MM.1S (cell line): ENCODE measurements around the gene ZMYND15.

Experiments used
- DNase-seq: peaks from one replicate; pipeline ENCODE4 v3.0.0-alpha.2; 2015
- H2AFZ ChIP-seq: fragments of 300-600 bp; sonication (generic); 2 replicates; pipeline ENCODE4 v1.6.0; 2016; ENCODE audit warnings: antibody characterized with exemption, low read length
- H3F3A ChIP-seq: fragments of 300-600 bp; sonication (generic); 2 replicates; pipeline ENCODE4 v1.6.1; 2016; ENCODE audit warnings: mild to moderate bottlenecking, antibody characterized with exemption, low read length, moderate library complexity, mixed read lengths; ENCODE audit not compliant: insufficient read depth
- H3K27ac ChIP-seq: fragments of 300-600 bp; sonication (generic); 2 replicates; pipeline ENCODE4 v1.5.1; 2016; ENCODE audit warnings: mild to moderate bottlenecking, low read length
- H3K27me3 ChIP-seq: fragments of 300-600 bp; sonication (generic); replicated peaks from 2 replicates; pipeline ENCODE4 v1.6.0; 2016; ENCODE audit warnings: low read length; ENCODE audit not compliant: insufficient read depth
- H3K36me3 ChIP-seq: fragments of 300-600 bp; sonication (generic); replicated peaks from 2 replicates; pipeline ENCODE4 v1.6.1; 2016; ENCODE audit warnings: mild to moderate bottlenecking, low read length, mixed read lengths; ENCODE audit not compliant: insufficient read depth
- H3K4me1 ChIP-seq: fragments of 300-600 bp; sonication (generic); 2 replicates; pipeline ENCODE4 v1.6.1; 2016; ENCODE audit warnings: low read length, mixed read lengths
- H3K4me2 ChIP-seq: fragments of 300-600 bp; sonication (generic); 2 replicates; pipeline ENCODE4 v1.6.0; 2016; ENCODE audit warnings: low read depth, low read length
- H3K4me3 ChIP-seq: fragments of 300-600 bp; sonication (generic); 2 replicates; pipeline ENCODE4 v1.5.1; 2016; ENCODE audit warnings: low read length, mixed read lengths
- H3K79me2 ChIP-seq: fragments of 300-600 bp; sonication (generic); 2 replicates; pipeline ENCODE4 v1.6.1; 2016; ENCODE audit warnings: mixed run types, low read length, mixed read lengths
- H3K9ac ChIP-seq: fragments of 300-600 bp; sonication (generic); 2 replicates; pipeline ENCODE4 v1.6.1; 2016; ENCODE audit warnings: low read length, mixed read lengths
- H3K9me2 ChIP-seq: fragments of 300-600 bp; sonication (generic); replicated peaks from 2 replicates; pipeline ENCODE4 v1.6.1; 2016; ENCODE audit warnings: mild to moderate bottlenecking, low read length, mixed read lengths; ENCODE audit not compliant: insufficient read depth
- H3K9me3 ChIP-seq: fragments of 300-600 bp; sonication (generic); replicated peaks from 2 replicates; pipeline ENCODE4 v1.6.1; 2016; ENCODE audit warnings: mild to moderate bottlenecking, low read length, mixed read lengths; ENCODE audit not compliant: insufficient read depth
- H4K20me1 ChIP-seq: fragments of 300-600 bp; sonication (generic); 2 replicates; pipeline ENCODE4 v1.6.1; 2016; ENCODE audit warnings: mild to moderate bottlenecking, low read length, moderate library complexity, mixed read lengths; ENCODE audit not compliant: insufficient read depth
- EZH2 ChIP-seq: fragments of 300-600 bp; sonication (generic); optimal IDR thresholded peaks from 2 replicates; pipeline ENCODE3; 2017; ENCODE audit warnings: low read depth, mild to moderate bottlenecking, antibody characterized with exemption, low read length, mixed read lengths
- EZH2phosphoT487 ChIP-seq: fragments of 300-600 bp; sonication (generic); IDR thresholded peaks from 2 replicates; pipeline ENCODE4 v1.6.1; 2018; ENCODE audit warnings: antibody characterized with exemption, low read length
- TF ChIP-seq, protein P1 (sequence below): fragments of 300-600 bp; sonication (generic); IDR thresholded peaks from 2 replicates; pipeline ENCODE4 v1.5.1; 2016; ENCODE audit warnings: antibody characterized with exemption, low read length, mixed read lengths

Gene ZMYND15

DNA sequence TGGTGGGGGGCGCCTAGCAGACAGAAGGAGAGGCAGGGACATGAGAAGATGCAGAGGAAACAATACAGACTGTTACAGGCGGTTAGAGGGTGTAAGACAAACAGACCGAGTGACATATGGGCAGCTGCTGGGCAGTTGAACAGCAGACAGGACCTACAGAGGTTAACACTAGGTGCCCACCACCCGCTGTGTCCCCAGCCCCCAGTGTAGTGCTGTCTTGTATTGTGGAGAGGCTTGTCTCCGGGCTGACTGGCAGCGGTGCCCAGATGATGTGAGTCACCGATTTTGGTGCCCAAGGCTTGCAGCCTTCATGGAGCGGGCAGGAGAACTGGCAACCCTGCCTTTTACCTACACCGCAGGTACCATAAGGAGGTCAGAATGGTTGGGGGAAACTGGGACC is 2.5 kb downstream of the ZMYND15 start:
- Histone ChIP-seq H3K9me2 (no peaks in the 10 kb centered on the region), H3F3A (peaks cover 10% of the 10 kb centered on the region), H3K36me3 (no peaks in the 10 kb centered on the region), H3K4me3 (no peak overlapping the region), H3K27me3 (peaks cover 16% of the 10 kb centered on the region; the same call in 1 of the 2 replicates), H3K9ac (no peak overlapping the region), H4K20me1 (no peaks in the 10 kb centered on the region), H3K4me1 (peaks cover 11% of the 10 kb centered on the region), H3K4me2 (no peak overlapping the region), H3K27ac (no peak overlapping the region), H3K79me2 (no peaks in the 10 kb centered on the region), H3K9me3 (no peaks in the 10 kb centered on the region), H2AFZ (no peak overlapping the region)
- TF ChIP-seq EZH2phosphoT487 (no peak), EZH2 (no peak)
- TF ChIP-seq, protein P1, sequence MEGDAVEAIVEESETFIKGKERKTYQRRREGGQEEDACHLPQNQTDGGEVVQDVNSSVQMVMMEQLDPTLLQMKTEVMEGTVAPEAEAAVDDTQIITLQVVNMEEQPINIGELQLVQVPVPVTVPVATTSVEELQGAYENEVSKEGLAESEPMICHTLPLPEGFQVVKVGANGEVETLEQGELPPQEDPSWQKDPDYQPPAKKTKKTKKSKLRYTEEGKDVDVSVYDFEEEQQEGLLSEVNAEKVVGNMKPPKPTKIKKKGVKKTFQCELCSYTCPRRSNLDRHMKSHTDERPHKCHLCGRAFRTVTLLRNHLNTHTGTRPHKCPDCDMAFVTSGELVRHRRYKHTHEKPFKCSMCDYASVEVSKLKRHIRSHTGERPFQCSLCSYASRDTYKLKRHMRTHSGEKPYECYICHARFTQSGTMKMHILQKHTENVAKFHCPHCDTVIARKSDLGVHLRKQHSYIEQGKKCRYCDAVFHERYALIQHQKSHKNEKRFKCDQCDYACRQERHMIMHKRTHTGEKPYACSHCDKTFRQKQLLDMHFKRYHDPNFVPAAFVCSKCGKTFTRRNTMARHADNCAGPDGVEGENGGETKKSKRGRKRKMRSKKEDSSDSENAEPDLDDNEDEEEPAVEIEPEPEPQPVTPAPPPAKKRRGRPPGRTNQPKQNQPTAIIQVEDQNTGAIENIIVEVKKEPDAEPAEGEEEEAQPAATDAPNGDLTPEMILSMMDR = no peak
- no peak for DNase-seq

DNA sequence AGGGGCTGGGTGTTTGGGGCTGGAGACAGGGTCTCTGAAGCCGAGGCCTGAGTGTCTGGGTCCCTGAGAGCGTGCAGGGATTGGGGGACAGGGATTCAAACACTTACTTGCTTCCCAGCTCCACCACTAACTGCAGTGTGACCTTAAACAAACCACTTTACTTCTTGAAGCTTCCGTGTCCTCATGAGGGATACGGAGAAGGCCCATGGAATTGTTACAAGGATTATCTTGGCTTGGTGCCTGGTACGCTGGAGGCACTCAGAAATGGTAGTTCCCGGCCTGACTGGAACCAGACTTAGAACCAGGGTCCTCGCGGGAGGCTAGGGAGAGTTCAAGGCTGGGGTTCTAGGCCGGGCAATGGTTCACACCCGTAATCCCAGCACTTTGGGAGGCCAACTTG is 3.0 kb downstream of the ZMYND15 start:
- Histone ChIP-seq H3K4me1 (peaks cover 13% of the 10 kb centered on the region), H3K79me2 (no peaks in the 10 kb centered on the region), H2AFZ (no peak overlapping the region), H3K4me3 (no peak overlapping the region), H4K20me1 (no peaks in the 10 kb centered on the region), H3K36me3 (no peaks in the 10 kb centered on the region), H3K27me3 (peaks cover 16% of the 10 kb centered on the region; the same call in 1 of the 2 replicates), H3K9me2 (no peaks in the 10 kb centered on the region), H3K9ac (no peak overlapping the region), H3K9me3 (no peaks in the 10 kb centered on the region), H3K27ac (no peak overlapping the region), H3F3A (peaks cover 13% of the 10 kb centered on the region), H3K4me2 (no peak overlapping the region)
- TF ChIP-seq EZH2phosphoT487 (no peak), EZH2 (no peak)
- TF ChIP-seq, protein P1 = no peak
- no peak for DNase-seq

DNA sequence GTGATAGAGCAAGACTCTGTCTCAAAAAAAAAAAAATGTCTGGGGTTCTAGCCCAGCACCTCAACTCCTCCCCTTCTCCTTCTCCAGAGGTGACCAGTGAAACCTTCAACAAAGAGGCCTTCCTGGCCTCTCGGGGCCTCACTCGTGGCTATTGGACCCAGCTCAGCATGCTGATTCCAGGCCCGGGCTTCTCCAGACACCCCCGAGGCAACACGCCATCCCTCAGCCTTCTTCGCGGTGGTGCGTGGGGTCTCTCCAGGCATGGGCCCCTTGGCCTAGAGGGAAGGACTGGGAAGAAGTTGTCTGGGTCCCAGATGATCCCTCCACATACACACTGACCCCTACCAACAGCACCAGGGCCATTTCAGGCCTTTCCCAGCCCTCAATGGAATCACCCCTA is 3.6 kb downstream of the ZMYND15 start:
- Histone ChIP-seq H3F3A (peaks cover 13% of the 10 kb centered on the region), H3K27me3 (peaks cover 15% of the 10 kb centered on the region; the same call in 1 of the 2 replicates), H3K79me2 (no peaks in the 10 kb centered on the region), H3K4me2 (no peak overlapping the region), H3K36me3 (no peaks in the 10 kb centered on the region), H2AFZ (no peak overlapping the region), H3K9me2 (no peaks in the 10 kb centered on the region), H3K4me3 (no peak overlapping the region), H3K9ac (no peak overlapping the region), H3K27ac (no peak overlapping the region), H3K4me1 (peaks cover 12% of the 10 kb centered on the region), H3K9me3 (no peaks in the 10 kb centered on the region), H4K20me1 (no peaks in the 10 kb centered on the region)
- no peak for DNase-seq
- TF ChIP-seq EZH2 (no peak), EZH2phosphoT487 (no peak)
- TF ChIP-seq, protein P1 = no peak
